ENCODE results near the gene OCA2.

OCA2 gene

DNA sequence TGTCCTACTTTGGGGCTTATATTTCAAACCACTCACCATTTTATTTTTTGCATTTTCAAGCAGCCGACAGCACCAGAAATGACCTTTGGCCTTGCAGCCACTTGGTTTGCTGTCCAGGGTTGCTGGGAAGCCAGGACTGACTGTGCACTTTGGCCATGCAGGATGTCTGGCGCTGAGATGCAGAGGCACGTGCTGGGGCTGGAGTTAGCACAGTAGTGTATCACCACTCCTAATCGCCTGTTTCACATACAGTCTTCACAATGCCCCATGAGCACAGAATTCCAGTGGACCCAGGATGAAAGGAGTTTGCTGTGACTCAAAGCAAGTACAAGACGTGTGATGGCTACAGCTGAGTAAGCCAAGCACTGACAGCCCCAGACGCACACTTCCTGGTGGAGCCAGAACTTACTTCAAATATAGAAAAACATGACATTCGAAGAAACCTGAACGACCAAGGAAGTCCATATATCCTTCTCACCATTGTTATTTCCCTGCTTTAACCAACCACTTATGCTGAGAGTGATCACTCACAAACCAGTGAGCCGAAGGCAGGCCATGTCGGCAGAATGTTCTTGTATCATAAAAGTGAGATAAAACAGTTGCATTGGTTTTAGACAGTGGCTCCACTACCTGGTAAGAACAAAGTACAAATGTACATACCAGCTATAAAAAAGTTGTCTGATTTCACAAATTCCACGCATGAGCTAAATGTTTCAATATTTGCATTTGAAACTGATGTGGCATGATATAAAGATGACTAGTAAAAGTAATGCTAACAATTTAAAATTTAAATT lies 16.0 kb downstream of the OCA2 start:
- no peak for DNase-seq (ENCODE audit: low spot score)

DNA sequence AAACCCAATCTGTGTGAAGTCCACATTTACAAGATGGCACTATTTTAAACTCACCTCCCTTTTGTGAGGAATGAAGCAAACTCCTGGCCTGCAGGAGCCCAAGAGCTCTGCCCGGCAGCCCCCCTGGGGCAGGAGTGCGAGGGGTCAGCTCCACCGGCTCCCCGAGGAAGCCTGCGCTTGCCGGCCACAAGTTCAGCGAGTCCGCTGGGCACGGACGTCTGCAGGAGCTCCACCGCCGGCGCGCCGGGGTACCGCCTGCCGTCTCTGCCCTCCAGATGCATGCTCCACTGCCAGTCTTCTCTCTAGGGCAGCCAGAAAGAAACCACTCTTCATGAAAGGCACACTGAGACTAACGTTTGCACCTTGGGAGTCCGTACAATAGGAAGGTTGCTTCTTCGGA lies 17.5 kb downstream of the OCA2 start:
- TF ChIP-seq, protein P1, sequence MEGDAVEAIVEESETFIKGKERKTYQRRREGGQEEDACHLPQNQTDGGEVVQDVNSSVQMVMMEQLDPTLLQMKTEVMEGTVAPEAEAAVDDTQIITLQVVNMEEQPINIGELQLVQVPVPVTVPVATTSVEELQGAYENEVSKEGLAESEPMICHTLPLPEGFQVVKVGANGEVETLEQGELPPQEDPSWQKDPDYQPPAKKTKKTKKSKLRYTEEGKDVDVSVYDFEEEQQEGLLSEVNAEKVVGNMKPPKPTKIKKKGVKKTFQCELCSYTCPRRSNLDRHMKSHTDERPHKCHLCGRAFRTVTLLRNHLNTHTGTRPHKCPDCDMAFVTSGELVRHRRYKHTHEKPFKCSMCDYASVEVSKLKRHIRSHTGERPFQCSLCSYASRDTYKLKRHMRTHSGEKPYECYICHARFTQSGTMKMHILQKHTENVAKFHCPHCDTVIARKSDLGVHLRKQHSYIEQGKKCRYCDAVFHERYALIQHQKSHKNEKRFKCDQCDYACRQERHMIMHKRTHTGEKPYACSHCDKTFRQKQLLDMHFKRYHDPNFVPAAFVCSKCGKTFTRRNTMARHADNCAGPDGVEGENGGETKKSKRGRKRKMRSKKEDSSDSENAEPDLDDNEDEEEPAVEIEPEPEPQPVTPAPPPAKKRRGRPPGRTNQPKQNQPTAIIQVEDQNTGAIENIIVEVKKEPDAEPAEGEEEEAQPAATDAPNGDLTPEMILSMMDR (IDR thresholded peaks at IDR 0.05; ENCODE audit: extremely low read depth, missing control alignments) = no peak
- no peak for DNase-seq (ENCODE audit: low spot score)

More for the DNA sequence above, 16.0 kb downstream of the OCA2 start:
- TF ChIP-seq, protein P1 (IDR thresholded peaks at IDR 0.05; ENCODE audit: extremely low read depth, missing control alignments) = no peak

- no peak for DNase-seq (ENCODE audit: low spot score)
- TF ChIP-seq, protein P1 (IDR thresholded peaks at IDR 0.05; ENCODE audit: extremely low read depth, missing control alignments) = no peak
These were observed 18.7 kb downstream of the OCA2 start for GRCh38 chr15:28080386-28080785.

- no peak for DNase-seq (ENCODE audit: low spot score)
- TF ChIP-seq, protein P1 (IDR thresholded peaks at IDR 0.05; ENCODE audit: extremely low read depth, missing control alignments) = no peak
These were observed 19.7 kb downstream of the OCA2 start for GRCh38 chr15:28079313-28079969.

GRCh38 chr15:28078191-28078719 lies 20.9 kb downstream of the OCA2 start:
- no peak for DNase-seq (ENCODE audit: low spot score)
- TF ChIP-seq, protein P1 (IDR thresholded peaks at IDR 0.05; ENCODE audit: extremely low read depth, missing control alignments) = no peak

- TF ChIP-seq, protein P1 (IDR thresholded peaks at IDR 0.05; ENCODE audit: extremely low read depth, missing control alignments) = no peak
- no peak for DNase-seq (ENCODE audit: low spot score)
These were observed 23.5 kb downstream of the OCA2 start for GRCh38 chr15:28075573-28075972.

DNA sequence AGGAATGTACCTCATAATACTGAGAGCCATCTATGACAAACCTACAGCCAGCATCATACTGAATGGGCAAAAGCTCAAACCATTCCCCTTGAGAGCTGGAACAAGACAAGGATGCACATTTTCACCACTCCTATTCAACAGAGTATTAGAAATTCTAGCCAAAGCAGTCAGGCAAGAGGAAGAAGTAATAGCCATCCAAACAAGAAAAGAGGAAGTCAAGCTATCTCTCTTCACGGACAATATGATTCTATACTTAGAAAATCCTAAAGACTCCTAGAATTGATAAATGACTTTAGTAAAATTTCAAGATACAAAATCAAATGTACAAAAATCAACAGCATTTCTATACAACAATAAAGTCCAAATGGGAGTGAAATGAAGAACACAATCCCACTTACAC lies 30.2 kb downstream of the OCA2 start:
- DNase-seq (ENCODE audit: low spot score) = no peak
- TF ChIP-seq, protein P1 (IDR thresholded peaks at IDR 0.05; ENCODE audit: extremely low read depth, missing control alignments) = no peak

Data from GM20000 (cell line).